SK-N-MC (cell line): ENCODE results near the gene LAMC2.

ENCODE experiments used
- DNase-seq: peaks from one replicate; pipeline ENCODE4 v3.0.0-alpha.2; 2011; ENCODE audit warnings: low read depth, low spot score
- H3K27ac ChIP-seq: fragments of 200-600 bp; sonication (generic); 2 replicates; pipeline ENCODE4 v1.5.1; 2016; ENCODE audit warnings: mixed run types
- H3K36me3 ChIP-seq: fragments of 200-600 bp; sonication (generic); 2 replicates; pipeline ENCODE4 v1.6.1; 2017; ENCODE audit warnings: antibody characterized with exemption, low read length, mixed read lengths; ENCODE audit not compliant: insufficient read depth
- H3K4me3 ChIP-seq: fragments of 200-600 bp; sonication (generic); 2 replicates; pipeline ENCODE4 v1.5.1; 2016
- H3K9ac ChIP-seq: fragments of 200-600 bp; sonication (generic); 2 replicates; pipeline ENCODE4 v1.8.0; 2017; ENCODE audit warnings: mixed run types, mixed read lengths; ENCODE audit not compliant: insufficient read length
- H3K9me3 ChIP-seq: fragments of 200-600 bp; sonication (generic); 2 replicates; pipeline ENCODE4 v1.6.1; 2017; ENCODE audit warnings: low read depth, mild to moderate bottlenecking, antibody characterized with exemption, low read length, moderate library complexity, mixed read lengths
- EZH2 ChIP-seq: fragments of 200-600 bp; sonication (generic); IDR thresholded peaks from one replicate; pipeline ENCODE4 v1.6.1; 2017; ENCODE audit warnings: antibody characterized with exemption
- FOXP2 ChIP-seq: optimal IDR thresholded peaks from 2 replicates; pipeline ENCODE3; 2011; ENCODE audit warnings: mild to moderate bottlenecking, moderate library complexity; ENCODE audit not compliant: insufficient read depth; ENCODE audit errors: extremely low read length, control extremely low read depth
- POLR2AphosphoS5 ChIP-seq: IDR thresholded peaks from 2 replicates; pipeline ENCODE4 v1.6.1; 2012; ENCODE audit warnings: mild to moderate bottlenecking, low read depth, low read length, borderline replicate concordance

Gene LAMC2

DNA sequence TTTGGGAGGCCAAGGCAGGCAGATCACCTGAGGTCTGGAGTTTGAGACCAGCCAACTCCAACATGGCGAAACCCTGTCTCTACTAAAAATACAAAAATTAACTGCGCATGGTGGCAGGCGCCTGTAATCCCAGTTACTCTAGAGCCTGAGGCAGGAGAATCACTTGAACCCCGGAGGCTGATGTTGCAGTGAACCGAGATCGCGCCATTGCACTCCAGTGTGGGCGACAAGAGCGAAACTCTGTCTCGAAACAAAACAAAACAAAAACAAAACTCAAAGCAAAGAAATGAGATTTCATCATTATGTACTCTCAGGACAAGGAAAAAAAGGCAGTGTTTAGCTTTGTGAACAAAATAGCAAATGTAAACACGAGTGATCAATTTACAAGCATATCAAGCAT lies 61.0 kb downstream of the LAMC2 start:
- Histone ChIP-seq H3K9me3 (no peaks in the 10 kb centered on the region), H3K9ac (no peak overlapping the region), H3K36me3 (no peaks in the 10 kb centered on the region), H3K4me3 (no peak overlapping the region), H3K27ac (no peak overlapping the region)
- TF ChIP-seq POLR2AphosphoS5 (no peak), EZH2 (no peak), FOXP2 (no peak)
- no peak for DNase-seq

DNA sequence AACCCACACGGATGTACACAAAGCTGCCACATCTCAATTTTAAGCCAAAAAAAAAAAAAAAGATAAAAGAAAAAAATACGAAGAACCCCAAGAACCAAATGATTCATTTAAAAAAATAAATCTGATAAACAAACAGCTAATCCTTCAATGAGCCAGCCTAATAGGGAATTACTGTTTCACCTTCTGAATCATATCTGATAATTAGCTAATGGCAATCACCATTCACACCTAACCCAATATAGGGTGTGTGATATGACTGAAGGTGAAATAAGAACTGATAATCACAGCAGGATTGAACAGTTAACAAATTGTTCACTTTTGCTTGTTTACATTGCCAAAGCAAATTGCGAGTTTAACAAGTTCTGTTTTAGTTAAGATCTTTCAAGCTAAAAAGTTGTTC lies 61.4 kb downstream of the LAMC2 start:
- Histone ChIP-seq H3K36me3 (no peaks in the 10 kb centered on the region), H3K9ac (no peak overlapping the region)

DNA sequence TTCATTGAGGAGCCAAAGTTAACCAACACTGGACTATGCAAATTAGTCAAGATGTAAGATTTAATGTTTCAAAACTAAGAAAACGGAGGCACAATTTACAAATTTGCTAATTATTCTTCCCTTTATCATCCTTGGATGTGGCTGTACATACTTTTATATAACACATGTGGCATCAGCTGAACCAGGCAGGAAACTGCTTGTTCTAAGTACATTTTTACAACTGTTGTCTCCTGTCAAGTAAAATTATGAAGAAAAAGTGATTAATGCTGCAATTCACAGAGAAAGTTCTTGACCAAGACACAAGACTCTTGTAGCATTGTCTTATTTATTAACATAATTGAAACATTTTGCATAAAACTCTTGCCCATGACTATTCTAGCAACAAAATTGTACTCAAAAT lies 61.9 kb downstream of the LAMC2 start:
- no peak overlapping the region for H3K4me3 ChIP-seq
- no peaks in the 10 kb centered on the region for H3K36me3 ChIP-seq
- no peak for DNase-seq
- TF ChIP-seq EZH2 (no peak), POLR2AphosphoS5 (no peak), FOXP2 (no peak)
- H3K9me3 ChIP-seq = no peaks in the 10 kb centered on the region
- no peak overlapping the region; the same call in 1 of the 2 replicates for H3K27ac ChIP-seq
- no peak overlapping the region for H3K9ac ChIP-seq

More for the DNA sequence above, 61.4 kb downstream of the LAMC2 start:
- DNase-seq = no peak
- TF ChIP-seq POLR2AphosphoS5 = no peak
- TF ChIP-seq FOXP2 = no peak
- no peak for TF ChIP-seq EZH2
- Histone ChIP-seq H3K4me3 (no peak overlapping the region), H3K9me3 (no peaks in the 10 kb centered on the region), H3K27ac (no peak overlapping the region; the same call in 1 of the 2 replicates)

DNA sequence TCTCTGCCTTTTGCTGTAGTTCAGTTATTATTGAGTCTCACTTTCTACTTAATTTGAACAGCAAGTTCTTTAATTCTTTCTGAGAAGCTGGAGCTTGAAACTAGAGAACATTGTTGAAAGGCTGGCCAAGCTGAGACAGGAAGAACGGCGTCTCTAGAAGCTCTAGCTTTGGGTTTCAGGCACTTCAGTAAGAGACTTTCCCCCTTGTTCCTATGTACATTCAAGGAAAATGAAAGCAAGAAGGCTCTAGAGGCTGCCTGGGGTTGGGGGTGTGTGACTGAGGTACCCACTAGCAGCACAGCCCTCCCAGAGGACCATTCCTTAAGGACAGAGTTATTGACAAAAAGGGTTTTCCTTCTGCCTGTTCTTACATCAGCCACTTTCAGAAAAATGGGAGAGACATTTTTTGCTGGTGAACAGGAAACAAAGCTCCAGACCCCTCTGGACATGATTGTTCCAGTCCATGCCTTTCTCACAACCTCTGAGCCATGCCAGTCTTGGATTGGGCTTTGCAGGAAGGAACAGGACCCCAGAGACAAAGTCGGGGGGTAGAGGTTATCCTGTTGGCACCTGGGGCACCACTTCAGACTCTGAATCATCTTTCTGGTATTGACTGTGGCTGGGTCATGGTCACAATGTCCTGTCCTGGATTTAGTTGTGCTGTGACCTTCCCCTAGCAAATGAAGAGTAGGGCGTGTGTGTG lies 63.1 kb downstream of the LAMC2 start:
- no peak for DNase-seq
- H3K27ac ChIP-seq = no peak overlapping the region
- H3K9me3 ChIP-seq = no peaks in the 10 kb centered on the region
- no peak overlapping the region for H3K4me3 ChIP-seq
- H3K36me3 ChIP-seq = no peaks in the 10 kb centered on the region
- TF ChIP-seq EZH2 = no peak
- no peak overlapping the region for H3K9ac ChIP-seq

DNA sequence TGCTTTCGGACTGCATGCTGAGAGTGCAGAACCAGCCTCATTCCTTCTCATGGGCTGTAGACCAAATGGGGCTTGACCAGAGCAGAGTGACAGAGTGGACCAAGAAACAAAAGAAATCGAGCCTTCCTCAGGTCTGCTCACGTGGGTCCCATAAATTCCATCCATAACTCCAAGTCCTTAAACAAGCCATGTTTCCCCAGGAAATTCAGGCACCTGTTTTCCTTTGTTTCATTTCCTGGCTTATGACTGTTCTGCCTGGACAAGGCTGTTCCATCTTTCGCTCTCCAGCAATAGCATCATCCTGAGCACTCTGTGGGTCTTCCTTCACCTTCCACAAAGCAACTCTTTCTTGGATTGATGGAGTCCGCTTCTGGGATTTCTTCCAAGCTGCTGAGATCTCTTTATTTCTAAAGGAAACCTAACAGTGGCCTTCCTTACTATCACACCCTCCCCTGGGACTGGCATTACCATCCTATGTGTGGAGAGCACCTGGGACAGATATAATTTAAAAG lies 63.9 kb downstream of the LAMC2 start:
- DNase-seq = no peak
- Histone ChIP-seq H3K36me3 (no peaks in the 10 kb centered on the region), H3K9me3 (no peaks in the 10 kb centered on the region), H3K9ac (no peak overlapping the region), H3K4me3 (no peak overlapping the region), H3K27ac (no peak overlapping the region)
- no peak for TF ChIP-seq POLR2AphosphoS5

GRCh38 chr1:183251101-183251958 lies 65.3 kb downstream of the LAMC2 start:
- Histone ChIP-seq H3K9me3 (no peaks in the 10 kb centered on the region), H3K36me3 (no peaks in the 10 kb centered on the region), H3K9ac (no peak overlapping the region), H3K4me3 (no peak overlapping the region), H3K27ac (no peak overlapping the region)
- no peak for DNase-seq
- no peak for TF ChIP-seq POLR2AphosphoS5
- no peak for TF ChIP-seq FOXP2
- TF ChIP-seq EZH2 = no peak

- H3K4me3 ChIP-seq = no peak overlapping the region
- no peak overlapping the region for H3K9ac ChIP-seq
- H3K36me3 ChIP-seq = no peaks in the 10 kb centered on the region
- no peak for TF ChIP-seq EZH2
- no peak for TF ChIP-seq FOXP2
- TF ChIP-seq POLR2AphosphoS5 = no peak
- H3K27ac ChIP-seq = no peak overlapping the region
- no peak for DNase-seq
- no peaks in the 10 kb centered on the region for H3K9me3 ChIP-seq
Observed at GRCh38 chr1:183251959-183252450, 65.9 kb downstream of the LAMC2 start.

GRCh38 chr1:183255073-183255472 lies 69.0 kb downstream of the LAMC2 start:
- no peak for DNase-seq
- no peak overlapping the region for H3K4me3 ChIP-seq
- no peak overlapping the region for H3K9ac ChIP-seq
- H3K9me3 ChIP-seq = no peaks in the 10 kb centered on the region
- no peak for TF ChIP-seq EZH2
- TF ChIP-seq FOXP2 = no peak
- TF ChIP-seq POLR2AphosphoS5 = no peak
- H3K27ac ChIP-seq = no peak overlapping the region
- no peaks in the 10 kb centered on the region for H3K36me3 ChIP-seq
